Heart left ventricle (tissue), 13 donors: ENCODE measurements around the gene PLXNC1.

Experiments used
- POLR2A ChIP-seq, 2 donors: fragments of 450-650 bp; IDR thresholded peaks; one replicate each; pipeline ENCODE4 v1.6.1; 2017; ENCODE audit warnings: antibody characterized with exemption in 2 of 2, mild to moderate bottlenecking in 2 of 2, moderate library complexity in 2 of 2
- TF ChIP-seq, protein P1 (sequence below), 12 donors: fragments of 200-600 bp; sonication (generic) in 4 of 12; IDR thresholded peaks; one replicate each; pipeline versions ENCODE4 v1.5.0 to v1.8.0; 2018 to 2022; ENCODE audit warnings: antibody characterized with exemption in 12 of 12, mild to moderate bottlenecking in 5 of 12
- donor health status: ischemic (EF 13 %, LVEDD 7.1; RV severe dilation, severe dysfunction).
- donor health status: DM: no; HTN: yes; CAD: no.
- donor health status: DM: no; HTN: no; CAD: no.
- donor health status: ischemic (EF 25% LVEDD 6.9; RV normal size, moderate dysfunction).
- donor health status: ischemic (EF 25% LVEDD 5.7; RV mildly dilated, moderate dysfunction).
- donor health status: ischemic (EF 35%, LVEDD 5.7; RV mildly dilated, moderate dysfunction).
- donor health status: nonischemic (EF 11% LVEDD 7.7; RV severe dilation, severe dysfunction).
- donor health status: DM: yes; HTN: yes; CAD: no.
- donor health status: PGD.
- donor health status: ischemic (EF 29% LVEDD 5.4; RV normal size, mild dysfunction).
- donor health status: nonischemic (EF 23%, LVEDD 6.1; RV moderate dilation, normal function).

DNA sequence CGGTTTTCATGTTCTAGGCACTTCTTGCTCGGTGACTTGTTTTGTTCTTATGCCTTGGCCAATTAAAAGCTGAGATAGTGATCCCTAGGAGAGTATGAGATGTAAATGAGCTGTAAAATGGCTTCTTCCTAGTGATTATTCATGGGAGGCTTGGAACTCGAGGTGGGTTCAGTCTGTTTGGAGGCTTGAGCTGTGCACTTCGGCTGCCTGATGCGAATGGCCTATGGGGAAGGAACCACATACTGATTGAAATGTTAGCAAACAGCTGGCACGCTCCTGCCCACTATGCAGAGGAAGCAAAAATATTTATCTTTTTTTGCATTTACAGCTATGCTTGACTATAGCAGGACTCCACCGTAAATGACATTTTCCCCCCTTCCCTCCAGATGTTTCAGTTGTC is 75.5 kb downstream of the PLXNC1 start:
- TF ChIP-seq, protein P1, sequence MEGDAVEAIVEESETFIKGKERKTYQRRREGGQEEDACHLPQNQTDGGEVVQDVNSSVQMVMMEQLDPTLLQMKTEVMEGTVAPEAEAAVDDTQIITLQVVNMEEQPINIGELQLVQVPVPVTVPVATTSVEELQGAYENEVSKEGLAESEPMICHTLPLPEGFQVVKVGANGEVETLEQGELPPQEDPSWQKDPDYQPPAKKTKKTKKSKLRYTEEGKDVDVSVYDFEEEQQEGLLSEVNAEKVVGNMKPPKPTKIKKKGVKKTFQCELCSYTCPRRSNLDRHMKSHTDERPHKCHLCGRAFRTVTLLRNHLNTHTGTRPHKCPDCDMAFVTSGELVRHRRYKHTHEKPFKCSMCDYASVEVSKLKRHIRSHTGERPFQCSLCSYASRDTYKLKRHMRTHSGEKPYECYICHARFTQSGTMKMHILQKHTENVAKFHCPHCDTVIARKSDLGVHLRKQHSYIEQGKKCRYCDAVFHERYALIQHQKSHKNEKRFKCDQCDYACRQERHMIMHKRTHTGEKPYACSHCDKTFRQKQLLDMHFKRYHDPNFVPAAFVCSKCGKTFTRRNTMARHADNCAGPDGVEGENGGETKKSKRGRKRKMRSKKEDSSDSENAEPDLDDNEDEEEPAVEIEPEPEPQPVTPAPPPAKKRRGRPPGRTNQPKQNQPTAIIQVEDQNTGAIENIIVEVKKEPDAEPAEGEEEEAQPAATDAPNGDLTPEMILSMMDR (IDR thresholded peaks at IDR 0.05), result no peak
- no peak for TF ChIP-seq POLR2A (IDR thresholded peaks at IDR 0.05)
